IPS-18c (cell line): Measurements from ENCODE around the gene SMCO2.

Experiments used
- H3K4me3 ChIP-seq: 2 replicates; pipeline ENCODE4 v1.7.0; 2013; ENCODE audit warnings: low read depth, mild to moderate bottlenecking, low read length, moderate library complexity; ENCODE audit not compliant: insufficient read depth
- H3K9me3 ChIP-seq: one replicate; pipeline ENCODE4 v1.6.1; 2013; ENCODE audit warnings: mild to moderate bottlenecking, low read length, moderate library complexity; ENCODE audit not compliant: control insufficient read depth, insufficient read depth

Gene SMCO2

GRCh38 chr12:27449026-27449425 is 2.5 kb downstream of the SMCO2 start:
- Histone ChIP-seq H3K4me3 (no peak overlapping the region), H3K9me3 (no peaks in the 10 kb centered on the region)

- no peaks in the 10 kb centered on the region for H3K9me3 ChIP-seq
- no peak overlapping the region for H3K4me3 ChIP-seq
Observed at GRCh38 chr12:27449893-27450534, 3.5 kb downstream of the SMCO2 start.

GRCh38 chr12:27451036-27451825 is 4.7 kb downstream of the SMCO2 start:
- H3K9me3 ChIP-seq, result no peaks in the 10 kb centered on the region
- H3K4me3 ChIP-seq, result no peak overlapping the region

GRCh38 chr12:27453421-27453820 is 6.9 kb downstream of the SMCO2 start:
- H3K4me3 ChIP-seq, result no peak overlapping the region
- no peaks in the 10 kb centered on the region for H3K9me3 ChIP-seq

- Histone ChIP-seq H3K9me3 (no peaks in the 10 kb centered on the region), H3K4me3 (no peak overlapping the region)
Observed at GRCh38 chr12:27455589-27455988, 9.1 kb downstream of the SMCO2 start.

GRCh38 chr12:27456618-27457017 is 10.1 kb downstream of the SMCO2 start:
- no peaks in the 10 kb centered on the region for H3K9me3 ChIP-seq

GRCh38 chr12:27460471-27460978 is 14.0 kb downstream of the SMCO2 start:
- Histone ChIP-seq H3K4me3 (no peak overlapping the region), H3K9me3 (no peaks in the 10 kb centered on the region)

More at GRCh38 chr12:27456618-27457017, 10.1 kb downstream of the SMCO2 start:
- H3K4me3 ChIP-seq, result no peak overlapping the region

- no peak overlapping the region for H3K4me3 ChIP-seq
Observed at GRCh38 chr12:27462151-27462694, 15.7 kb downstream of the SMCO2 start.

GRCh38 chr12:27462851-27463250 is 16.3 kb downstream of the SMCO2 start:
- H3K4me3 ChIP-seq, result no peak overlapping the region

More at GRCh38 chr12:27462151-27462694, 15.7 kb downstream of the SMCO2 start:
- H3K9me3 ChIP-seq, result no peaks in the 10 kb centered on the region

GRCh38 chr12:27463511-27464219 is 17.1 kb downstream of the SMCO2 start:
- Histone ChIP-seq H3K4me3 (no peak overlapping the region), H3K9me3 (no peaks in the 10 kb centered on the region)

More at GRCh38 chr12:27462851-27463250, 16.3 kb downstream of the SMCO2 start:
- H3K9me3 ChIP-seq, result no peaks in the 10 kb centered on the region

- H3K9me3 ChIP-seq, result no peaks in the 10 kb centered on the region
- H3K4me3 ChIP-seq, result no peak overlapping the region
Observed at GRCh38 chr12:27464220-27464554, 17.7 kb downstream of the SMCO2 start.

GRCh38 chr12:27467641-27468040 is 21.1 kb downstream of the SMCO2 start:
- Histone ChIP-seq H3K4me3 (no peak overlapping the region), H3K9me3 (no peaks in the 10 kb centered on the region)

- H3K9me3 ChIP-seq, result no peaks in the 10 kb centered on the region
- H3K4me3 ChIP-seq, result no peak overlapping the region
Observed at GRCh38 chr12:27468241-27468640, 21.7 kb downstream of the SMCO2 start.

- no peaks in the 10 kb centered on the region for H3K9me3 ChIP-seq
- H3K4me3 ChIP-seq, result no peak overlapping the region
Observed at GRCh38 chr12:27469176-27469736, 22.7 kb downstream of the SMCO2 start.

- no peak overlapping the region for H3K4me3 ChIP-seq
- no peaks in the 10 kb centered on the region for H3K9me3 ChIP-seq
Observed at GRCh38 chr12:27472604-27473003, 26.1 kb downstream of the SMCO2 start.

GRCh38 chr12:27474344-27474743 is 27.8 kb downstream of the SMCO2 start:
- Histone ChIP-seq H3K4me3 (no peak overlapping the region), H3K9me3 (no peaks in the 10 kb centered on the region)

GRCh38 chr12:27477049-27477448 is 30.5 kb downstream of the SMCO2 start:
- Histone ChIP-seq H3K4me3 (no peak overlapping the region), H3K9me3 (no peaks in the 10 kb centered on the region)
